ENCODE data around the gene PDGFRB.

DNA sequence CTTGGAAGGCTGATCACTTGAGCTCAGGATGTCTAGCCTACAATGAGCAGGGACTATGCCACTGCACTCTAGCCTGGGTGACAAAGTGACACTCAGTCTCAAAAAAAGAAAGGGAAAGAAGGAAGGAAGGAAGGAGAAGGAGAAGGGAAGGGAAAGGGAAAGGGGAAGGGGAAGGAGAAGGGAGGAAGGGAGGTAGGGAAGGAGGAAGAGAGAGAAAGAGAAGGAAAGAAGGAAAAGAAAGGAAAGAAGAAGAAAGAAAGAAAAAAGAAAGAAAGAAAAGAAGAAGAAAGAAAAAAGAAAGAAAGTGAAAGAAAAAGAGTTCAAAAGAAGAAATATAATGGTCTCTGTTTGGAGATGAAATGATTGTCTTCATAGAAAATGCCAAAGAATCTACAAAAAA is 58.5 kb downstream of the PDGFRB start:
- TF ChIP-seq, protein P1, sequence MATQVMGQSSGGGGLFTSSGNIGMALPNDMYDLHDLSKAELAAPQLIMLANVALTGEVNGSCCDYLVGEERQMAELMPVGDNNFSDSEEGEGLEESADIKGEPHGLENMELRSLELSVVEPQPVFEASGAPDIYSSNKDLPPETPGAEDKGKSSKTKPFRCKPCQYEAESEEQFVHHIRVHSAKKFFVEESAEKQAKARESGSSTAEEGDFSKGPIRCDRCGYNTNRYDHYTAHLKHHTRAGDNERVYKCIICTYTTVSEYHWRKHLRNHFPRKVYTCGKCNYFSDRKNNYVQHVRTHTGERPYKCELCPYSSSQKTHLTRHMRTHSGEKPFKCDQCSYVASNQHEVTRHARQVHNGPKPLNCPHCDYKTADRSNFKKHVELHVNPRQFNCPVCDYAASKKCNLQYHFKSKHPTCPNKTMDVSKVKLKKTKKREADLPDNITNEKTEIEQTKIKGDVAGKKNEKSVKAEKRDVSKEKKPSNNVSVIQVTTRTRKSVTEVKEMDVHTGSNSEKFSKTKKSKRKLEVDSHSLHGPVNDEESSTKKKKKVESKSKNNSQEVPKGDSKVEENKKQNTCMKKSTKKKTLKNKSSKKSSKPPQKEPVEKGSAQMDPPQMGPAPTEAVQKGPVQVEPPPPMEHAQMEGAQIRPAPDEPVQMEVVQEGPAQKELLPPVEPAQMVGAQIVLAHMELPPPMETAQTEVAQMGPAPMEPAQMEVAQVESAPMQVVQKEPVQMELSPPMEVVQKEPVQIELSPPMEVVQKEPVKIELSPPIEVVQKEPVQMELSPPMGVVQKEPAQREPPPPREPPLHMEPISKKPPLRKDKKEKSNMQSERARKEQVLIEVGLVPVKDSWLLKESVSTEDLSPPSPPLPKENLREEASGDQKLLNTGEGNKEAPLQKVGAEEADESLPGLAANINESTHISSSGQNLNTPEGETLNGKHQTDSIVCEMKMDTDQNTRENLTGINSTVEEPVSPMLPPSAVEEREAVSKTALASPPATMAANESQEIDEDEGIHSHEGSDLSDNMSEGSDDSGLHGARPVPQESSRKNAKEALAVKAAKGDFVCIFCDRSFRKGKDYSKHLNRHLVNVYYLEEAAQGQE (IDR thresholded peaks at IDR 0.05; ENCODE audit: insufficient replicate concordance, low read depth) = no peak
- TF ChIP-seq SPI1 (IDR thresholded peaks at IDR 0.05; ENCODE audit: borderline replicate concordance, low read depth) (no peak), POLR2AphosphoS5 (IDR thresholded peaks at IDR 0.05; ENCODE audit: low read depth) (no peak), GABPA (IDR thresholded peaks at IDR 0.05; ENCODE audit: low read depth) (no peak)
- TF ChIP-seq, protein P2, sequence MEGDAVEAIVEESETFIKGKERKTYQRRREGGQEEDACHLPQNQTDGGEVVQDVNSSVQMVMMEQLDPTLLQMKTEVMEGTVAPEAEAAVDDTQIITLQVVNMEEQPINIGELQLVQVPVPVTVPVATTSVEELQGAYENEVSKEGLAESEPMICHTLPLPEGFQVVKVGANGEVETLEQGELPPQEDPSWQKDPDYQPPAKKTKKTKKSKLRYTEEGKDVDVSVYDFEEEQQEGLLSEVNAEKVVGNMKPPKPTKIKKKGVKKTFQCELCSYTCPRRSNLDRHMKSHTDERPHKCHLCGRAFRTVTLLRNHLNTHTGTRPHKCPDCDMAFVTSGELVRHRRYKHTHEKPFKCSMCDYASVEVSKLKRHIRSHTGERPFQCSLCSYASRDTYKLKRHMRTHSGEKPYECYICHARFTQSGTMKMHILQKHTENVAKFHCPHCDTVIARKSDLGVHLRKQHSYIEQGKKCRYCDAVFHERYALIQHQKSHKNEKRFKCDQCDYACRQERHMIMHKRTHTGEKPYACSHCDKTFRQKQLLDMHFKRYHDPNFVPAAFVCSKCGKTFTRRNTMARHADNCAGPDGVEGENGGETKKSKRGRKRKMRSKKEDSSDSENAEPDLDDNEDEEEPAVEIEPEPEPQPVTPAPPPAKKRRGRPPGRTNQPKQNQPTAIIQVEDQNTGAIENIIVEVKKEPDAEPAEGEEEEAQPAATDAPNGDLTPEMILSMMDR (IDR thresholded peaks at IDR 0.05; ENCODE audit: insufficient read depth, low read length) = no peak

All from HL-60 (cell line).